Activated B cell treated with CpG ODN at 0.5 μM for 24 hours (primary cell): ENCODE measurements around the gene EPHB2. TPM values are rescaled to one million over a fixed set of nuclear protein-coding genes. Genes with fewer than 3 reads are reported as not detected.

ENCODE experiments used
- ATAC-seq: fragments of 200-7000 bp; cut with Tn5 transposase; one replicate; pipeline ENCODE4 v1.10.0; 2021; ENCODE audit warnings: low read depth, mild to moderate bottlenecking, moderate library complexity
- CTCF ChIA-PET: fragments of 350-600 bp; sonication (Branson Sonifier 250); formaldehyde crosslinking; loops from one replicate; lab custom pipeline; 2021; ENCODE audit warnings: antibody characterized with exemption; lab: Charles Lee
- POLR2A ChIA-PET: fragments of 350-600 bp; sonication (Branson Sonifier 250); formaldehyde crosslinking; loops from one replicate; lab custom pipeline; 2021; ENCODE audit warnings: antibody characterized with exemption; lab: Charles Lee
- DNase-seq: peaks from one replicate; pipeline ENCODE4 v3.0.0; 2022
- H3K27ac Mint-ChIP-seq: one replicate; pipeline ENCODE4 v1.8.0; 2020; ENCODE audit warnings: mixed read lengths
- H3K27me3 Mint-ChIP-seq: one replicate; pipeline ENCODE4 v1.8.0; 2021; ENCODE audit warnings: mixed read lengths
- H3K36me3 Mint-ChIP-seq: one replicate; pipeline ENCODE4 v1.8.0; 2021; ENCODE audit warnings: low read depth, mixed read lengths
- H3K4me1 Mint-ChIP-seq: one replicate; pipeline ENCODE4 v1.8.0; 2021; ENCODE audit warnings: mixed read lengths
- H3K4me3 Mint-ChIP-seq: one replicate; pipeline ENCODE4 v1.8.0; 2020; ENCODE audit warnings: mild to moderate bottlenecking, mixed read lengths
- H3K9me3 Mint-ChIP-seq: one replicate; pipeline ENCODE4 v1.8.0; 2020; ENCODE audit warnings: mixed read lengths
- intact Hi-C: fragments of 100-400 bp; cut with micrococcal nuclease; formaldehyde crosslinking; loops from one replicate; pipeline ENCODE4 v1.15.1; 2024
- total RNA-seq: library from RNA; stranded (reverse); gene quantifications from 2 replicates; pipeline ENCODE4 v1.2.3, GENCODE V29; 2022
- TF ChIP-seq, protein P1 (sequence below): fragments of 200-600 bp; IDR thresholded peaks from one replicate; pipeline ENCODE4 v1.8.0; 2022; ENCODE audit warnings: antibody characterized with exemption, mild to moderate bottlenecking

EPHB2 gene
- total RNA-seq, 1 donor from 2014 or later = 0.13 TPM

DNA sequence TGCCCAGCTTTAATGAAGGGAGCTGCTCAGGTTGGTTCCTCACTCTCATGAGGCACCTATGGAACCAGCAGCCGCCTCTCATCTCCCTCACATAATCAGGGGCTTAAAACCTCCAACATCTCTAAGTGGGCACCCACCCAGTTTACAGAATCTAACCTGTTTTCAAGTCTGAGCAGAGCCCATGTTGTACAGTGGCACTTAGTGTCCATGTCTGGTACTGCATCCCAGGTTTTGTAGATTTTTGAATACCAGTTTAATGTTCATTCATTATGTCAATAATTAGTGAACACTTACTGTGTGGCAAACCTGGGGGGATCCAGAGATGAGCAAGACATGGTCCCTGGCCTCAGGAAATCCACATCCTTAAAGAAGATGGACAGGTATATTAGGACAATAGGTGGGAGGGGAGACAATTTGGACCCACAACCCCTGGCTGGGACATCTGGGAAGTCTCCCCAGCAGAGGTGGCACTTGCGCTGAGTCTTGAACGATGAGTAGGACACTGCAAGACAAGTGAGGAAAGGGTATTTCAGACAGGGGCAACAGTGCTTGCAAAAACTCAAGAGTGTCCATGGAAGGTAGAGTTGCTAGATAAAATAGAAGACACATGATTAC is 178.7 kb downstream of the EPHB2 start:
- TF ChIP-seq, protein P1, sequence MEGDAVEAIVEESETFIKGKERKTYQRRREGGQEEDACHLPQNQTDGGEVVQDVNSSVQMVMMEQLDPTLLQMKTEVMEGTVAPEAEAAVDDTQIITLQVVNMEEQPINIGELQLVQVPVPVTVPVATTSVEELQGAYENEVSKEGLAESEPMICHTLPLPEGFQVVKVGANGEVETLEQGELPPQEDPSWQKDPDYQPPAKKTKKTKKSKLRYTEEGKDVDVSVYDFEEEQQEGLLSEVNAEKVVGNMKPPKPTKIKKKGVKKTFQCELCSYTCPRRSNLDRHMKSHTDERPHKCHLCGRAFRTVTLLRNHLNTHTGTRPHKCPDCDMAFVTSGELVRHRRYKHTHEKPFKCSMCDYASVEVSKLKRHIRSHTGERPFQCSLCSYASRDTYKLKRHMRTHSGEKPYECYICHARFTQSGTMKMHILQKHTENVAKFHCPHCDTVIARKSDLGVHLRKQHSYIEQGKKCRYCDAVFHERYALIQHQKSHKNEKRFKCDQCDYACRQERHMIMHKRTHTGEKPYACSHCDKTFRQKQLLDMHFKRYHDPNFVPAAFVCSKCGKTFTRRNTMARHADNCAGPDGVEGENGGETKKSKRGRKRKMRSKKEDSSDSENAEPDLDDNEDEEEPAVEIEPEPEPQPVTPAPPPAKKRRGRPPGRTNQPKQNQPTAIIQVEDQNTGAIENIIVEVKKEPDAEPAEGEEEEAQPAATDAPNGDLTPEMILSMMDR = no peak
- ATAC-seq = no peak

DNA sequence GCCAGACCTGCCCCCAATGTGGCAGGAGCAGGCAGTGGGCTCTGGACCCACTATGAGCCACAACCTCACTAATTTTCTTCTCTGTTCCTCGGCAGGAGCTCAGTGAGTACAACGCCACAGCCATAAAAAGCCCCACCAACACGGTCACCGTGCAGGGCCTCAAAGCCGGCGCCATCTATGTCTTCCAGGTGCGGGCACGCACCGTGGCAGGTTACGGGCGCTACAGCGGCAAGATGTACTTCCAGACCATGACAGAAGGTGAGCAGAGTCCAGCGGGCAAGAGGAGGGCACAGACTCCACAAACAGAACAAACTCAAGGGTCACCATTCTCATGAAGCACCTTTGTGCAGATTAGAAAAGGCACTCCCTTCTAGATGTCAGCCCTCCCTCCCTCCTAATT is 182.2 kb downstream of the EPHB2 start:
- POLR2A ChIA-PET = no interaction called here

More for the DNA sequence above, 178.7 kb downstream of the EPHB2 start:
- DNase-seq = no peak
- intact Hi-C loops = loop anchor here (1.0 kb wide), 1 partner anchor 185 kb away; no protein-coding TSS in a partner anchor
- POLR2A ChIA-PET = no interaction called here
- CTCF ChIA-PET = interaction anchor here (2.0 kb wide), 1 partner anchor 185 kb away, joined by 15 read pairs; no protein-coding TSS in a partner anchor
- peaks cover 13% of the 10 kb centered on the region for H3K27me3 Mint-ChIP-seq
- no peaks in the 10 kb centered on the region for H3K9me3 Mint-ChIP-seq
- no peak overlapping the region for H3K4me3 Mint-ChIP-seq
- H3K27ac Mint-ChIP-seq = no peak overlapping the region
- H3K36me3 Mint-ChIP-seq = no peaks in the 10 kb centered on the region
- peaks cover 9% of the 10 kb centered on the region for H3K4me1 Mint-ChIP-seq

DNA sequence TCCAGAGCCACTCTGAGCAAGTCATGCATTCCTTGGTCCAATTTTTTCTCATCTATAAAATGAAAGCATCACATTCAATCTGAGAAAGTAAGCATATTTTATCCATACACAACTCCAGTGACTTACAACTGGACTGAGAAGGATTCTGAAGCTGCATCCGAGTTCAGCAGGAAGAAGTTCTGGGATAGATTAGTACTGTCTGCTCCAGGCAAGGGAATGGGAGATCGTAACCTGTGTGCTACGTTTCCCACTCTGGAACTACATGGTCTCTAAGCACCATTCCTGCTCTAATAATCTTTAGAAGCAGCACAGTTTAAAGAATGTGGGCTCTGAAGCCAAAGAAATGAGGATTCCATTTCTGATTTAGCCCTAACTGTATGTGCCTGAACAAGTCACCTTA is 182.7 kb downstream of the EPHB2 start:
- no peak overlapping the region for H3K4me3 Mint-ChIP-seq
- intact Hi-C loops = no loop called here
- no peak overlapping the region for H3K27ac Mint-ChIP-seq
- H3K27me3 Mint-ChIP-seq = peaks cover 21% of the 10 kb centered on the region
- no peaks in the 10 kb centered on the region for H3K4me1 Mint-ChIP-seq
- ATAC-seq (no peak), DNase-seq (no peak)
- no peaks in the 10 kb centered on the region for H3K9me3 Mint-ChIP-seq
- no peaks in the 10 kb centered on the region for H3K36me3 Mint-ChIP-seq
- ChIA-PET CTCF (no interaction called here), POLR2A (no interaction called here)
- TF ChIP-seq, protein P1 = no peak

More for the DNA sequence above, 182.2 kb downstream of the EPHB2 start:
- Mint-ChIP-seq H3K4me1 (no peaks in the 10 kb centered on the region), H3K27ac (no peak overlapping the region), H3K27me3 (peaks cover 18% of the 10 kb centered on the region), H3K9me3 (no peaks in the 10 kb centered on the region), H3K4me3 (no peak overlapping the region), H3K36me3 (no peaks in the 10 kb centered on the region)
- no peak for ATAC-seq
- no peak for DNase-seq
- intact Hi-C loops = no loop called here
- CTCF ChIA-PET = no interaction called here
- TF ChIP-seq, protein P1 = no peak

DNA sequence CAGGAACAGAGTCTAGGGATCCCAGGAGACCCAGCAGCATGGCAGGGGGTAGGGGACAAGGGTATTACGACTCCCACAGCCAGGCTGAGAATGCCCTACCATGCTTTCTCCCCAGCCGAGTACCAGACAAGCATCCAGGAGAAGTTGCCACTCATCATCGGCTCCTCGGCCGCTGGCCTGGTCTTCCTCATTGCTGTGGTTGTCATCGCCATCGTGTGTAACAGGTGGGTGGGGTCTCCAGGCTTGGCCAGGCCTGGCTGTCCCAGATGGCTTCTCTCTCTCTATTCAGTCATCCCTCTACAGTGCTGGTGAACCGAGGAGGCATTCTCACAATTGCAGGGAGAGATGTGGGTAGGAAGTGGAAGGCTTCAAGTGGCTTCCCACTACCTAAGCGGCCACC is 184.7 kb downstream of the EPHB2 start:
- no peaks in the 10 kb centered on the region for H3K4me1 Mint-ChIP-seq
- ATAC-seq (no peak), DNase-seq (no peak)
- H3K9me3 Mint-ChIP-seq = no peaks in the 10 kb centered on the region
- intact Hi-C loops = no loop called here
- no peaks in the 10 kb centered on the region for H3K36me3 Mint-ChIP-seq
- ChIA-PET POLR2A (no interaction called here), CTCF (no interaction called here)
- TF ChIP-seq, protein P1 = no peak
- H3K4me3 Mint-ChIP-seq = no peak overlapping the region
- H3K27me3 Mint-ChIP-seq = peaks cover 15% of the 10 kb centered on the region
- H3K27ac Mint-ChIP-seq = no peak overlapping the region

DNA sequence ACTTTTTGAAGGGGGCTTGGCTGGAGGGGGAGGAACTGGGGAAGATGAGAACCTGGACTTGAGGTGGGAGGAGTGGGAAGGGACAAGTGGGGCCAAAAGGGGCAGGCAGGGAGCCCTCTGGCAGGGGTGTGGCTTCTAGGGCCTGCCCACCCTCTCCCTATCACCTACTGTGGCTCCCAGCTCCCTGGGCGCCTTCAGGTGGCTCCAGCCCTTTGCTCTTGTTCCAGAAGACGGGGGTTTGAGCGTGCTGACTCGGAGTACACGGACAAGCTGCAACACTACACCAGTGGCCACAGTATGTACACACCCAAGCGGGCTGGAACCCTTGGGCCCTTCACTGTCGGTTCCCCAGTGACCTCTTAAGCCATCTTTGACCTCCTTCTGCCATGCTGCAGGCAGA is 185.5 kb downstream of the EPHB2 start:
- H3K9me3 Mint-ChIP-seq = no peaks in the 10 kb centered on the region
- ATAC-seq (no peak), DNase-seq (no peak)
- H3K27me3 Mint-ChIP-seq = peaks cover 13% of the 10 kb centered on the region
- CTCF ChIA-PET = no interaction called here
- TF ChIP-seq, protein P1 = no peak
- no peak overlapping the region for H3K27ac Mint-ChIP-seq
- intact Hi-C loops = no loop called here
- POLR2A ChIA-PET = no interaction called here
- no peaks in the 10 kb centered on the region for H3K4me1 Mint-ChIP-seq
- H3K36me3 Mint-ChIP-seq = no peaks in the 10 kb centered on the region
- no peak overlapping the region for H3K4me3 Mint-ChIP-seq
